HG03095 (cell line): ENCODE data around the gene CD3G.
"Not testable (repeated sequence)": the region's sequence is repeated elsewhere in the genome, so short reads cannot be mapped to it uniquely, and the experiment has no call there.

Experiments used
- ATAC-seq: cut with Tn5 transposase; IDR thresholded peaks from one replicate; pipeline ENCODE4 v1.9.1; 2021; ENCODE audit warnings: moderate library complexity; ENCODE audit not compliant: unreplicated experiment

Gene CD3G

GRCh38 chr11:118375978-118376377 is 31.8 kb downstream of the CD3G start:
- no peak for ATAC-seq

DNA sequence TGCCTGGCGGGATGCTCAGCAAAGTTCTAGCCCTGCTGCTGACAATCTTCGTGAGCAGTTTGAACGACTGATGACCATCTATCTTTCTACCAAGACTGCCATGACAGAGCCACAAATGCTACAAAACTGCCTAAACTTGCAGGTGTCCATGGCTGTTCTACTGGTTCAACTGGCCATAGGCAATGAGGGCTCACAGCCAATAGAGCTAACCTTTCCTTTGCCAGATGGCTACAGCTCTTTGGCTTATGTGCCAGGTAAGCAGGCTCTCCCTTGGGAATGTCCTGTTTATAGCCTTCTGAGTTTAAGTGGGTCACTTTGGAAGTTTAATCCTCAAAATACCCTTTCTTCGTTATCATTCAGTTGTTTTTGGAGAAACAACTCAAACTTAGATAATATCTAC is 35.4 kb downstream of the CD3G start:
- ATAC-seq = no peak

DNA sequence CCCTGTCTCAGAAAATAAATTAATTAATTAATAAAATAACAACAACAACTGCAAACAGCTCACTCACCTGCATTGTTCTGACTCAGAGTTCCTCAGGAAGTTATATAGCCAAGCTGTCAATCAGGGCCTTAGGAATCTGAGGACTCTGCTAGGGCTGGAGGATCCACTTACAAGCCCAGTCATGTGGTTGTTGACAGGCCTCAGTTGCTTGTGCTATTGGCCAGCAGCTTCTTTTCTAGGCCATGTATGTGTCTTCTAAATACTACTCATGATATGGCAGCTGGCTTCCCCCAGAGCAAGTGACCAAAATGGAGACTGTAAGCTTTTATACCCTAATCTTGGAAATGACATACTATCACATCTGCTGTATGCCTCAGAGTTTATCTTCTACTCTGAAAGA is 36.4 kb downstream of the CD3G start:
- no peak for ATAC-seq

DNA sequence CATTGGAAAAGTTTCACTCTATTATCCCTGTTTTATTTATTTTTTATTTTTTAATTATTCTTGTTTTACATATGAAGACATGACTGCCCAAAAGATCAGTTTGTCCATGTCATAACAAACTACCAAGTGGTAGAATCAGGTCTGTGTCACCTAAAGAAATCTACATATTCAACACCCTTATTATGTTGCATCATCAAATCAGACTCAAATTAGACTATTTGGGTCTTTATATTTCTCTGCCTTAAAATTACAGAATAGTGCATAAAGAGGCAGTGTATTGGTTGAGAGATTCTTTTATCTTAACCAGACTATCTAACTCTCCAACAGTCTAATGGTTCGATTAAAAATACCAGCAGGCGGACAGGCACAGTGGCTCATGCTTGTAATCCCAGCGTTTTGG is 38.8 kb downstream of the CD3G start:
- no peak for ATAC-seq

GRCh38 chr11:118383657-118384056 is 39.5 kb downstream of the CD3G start:
- no peak for ATAC-seq

DNA sequence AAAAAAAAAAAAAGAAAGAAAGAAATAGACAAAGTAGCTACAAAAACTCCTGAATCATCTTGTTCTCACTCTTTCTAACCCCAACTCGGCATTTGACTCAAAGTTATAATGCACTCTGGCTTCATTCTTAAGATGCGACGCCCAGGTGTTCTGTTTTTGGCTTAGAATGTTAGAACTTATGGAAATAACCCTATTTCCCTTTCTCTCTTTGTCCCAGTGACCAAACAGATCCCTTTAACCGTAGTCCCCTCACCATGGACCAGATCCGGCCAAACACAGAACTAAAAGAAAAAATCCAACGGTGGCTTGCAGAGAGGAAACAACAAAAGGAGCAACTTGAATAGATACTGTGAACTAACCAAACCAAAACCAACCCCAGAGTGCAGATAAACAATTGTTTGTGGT is 52.0 kb downstream of the CD3G start:
- no peak for ATAC-seq

DNA sequence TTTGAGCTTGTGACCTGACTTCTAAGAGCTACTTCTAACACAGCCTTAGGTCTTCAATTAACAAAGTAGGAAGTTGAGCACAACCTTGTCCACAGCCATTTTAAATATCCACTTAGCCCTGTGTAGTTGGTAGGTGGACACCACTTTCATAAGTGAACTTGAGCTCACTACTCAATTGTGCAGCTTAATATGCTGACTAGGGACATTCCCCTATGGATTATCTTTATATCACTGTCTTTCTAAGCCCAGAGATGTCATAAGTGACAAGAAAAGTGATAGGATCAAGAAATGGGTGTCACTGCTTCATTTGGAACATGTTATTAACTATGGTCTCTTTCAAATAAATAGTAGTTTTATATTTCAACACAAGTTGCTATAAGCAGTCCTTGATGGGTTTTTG is 53.3 kb downstream of the CD3G start:
- ATAC-seq = no peak

- peak; percentile 44 for ATAC-seq
Measured at GRCh38 chr11:118398791-118399559, 54.8 kb downstream of the CD3G start.

DNA sequence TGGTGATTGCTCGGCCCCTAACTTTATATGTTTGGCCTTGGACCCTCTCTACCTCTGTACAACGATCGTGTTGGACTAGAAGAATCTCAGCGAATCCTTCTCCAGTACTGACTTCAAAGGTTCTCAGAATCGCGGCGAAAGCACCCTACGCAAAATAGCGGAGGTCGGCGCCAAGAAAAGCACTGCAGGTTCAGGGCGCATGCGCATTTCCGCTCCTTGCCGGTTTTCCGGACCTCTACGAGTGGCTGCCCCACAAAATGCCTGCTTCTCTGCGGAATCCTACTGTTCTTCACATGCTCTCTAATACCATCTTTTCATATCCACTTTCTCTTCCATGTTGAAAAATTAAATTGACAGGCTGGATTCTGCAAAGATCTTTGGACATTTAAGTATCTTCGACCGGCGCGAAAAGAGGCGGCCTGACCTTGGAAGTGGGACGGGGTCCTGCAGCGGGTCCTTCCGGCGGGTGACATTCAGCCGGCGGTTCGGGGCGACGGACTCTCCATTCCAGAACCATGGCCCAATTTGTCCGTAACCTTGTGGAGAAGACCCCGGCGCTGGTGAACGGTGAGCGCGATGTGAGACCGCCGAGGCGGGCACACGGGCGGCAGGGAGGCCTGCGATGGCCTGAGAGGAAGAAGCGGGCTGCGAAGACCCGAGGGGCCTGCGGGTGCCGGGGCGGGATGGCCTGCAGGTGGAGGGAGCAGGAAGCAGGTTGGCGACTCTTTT is 57.2 kb downstream of the CD3G start, which contains the start of gene ATP5MG:
Gene ATP5MG (plus strand): TSS at position 456 of the 729 bp plus-strand sequence. CDS start 60 bp downstream, at position 516.
- peak; percentile 52 for ATAC-seq

GRCh38 chr11:118401880-118402590 is 57.9 kb downstream of the CD3G start:
- ATAC-seq = peak; percentile 6

GRCh38 chr11:118402594-118402993 is 58.5 kb downstream of the CD3G start:
- not testable (repeated sequence) for ATAC-seq
